DOHH2 (cell line): ENCODE data around the gene LINC00305.

Experiments used
- H3F3A ChIP-seq: fragments of 200-600 bp; sonication (generic), shearing (Covaris generic); 2 replicates; pipeline ENCODE4 v1.6.0; 2016; ENCODE audit warnings: antibody characterized with exemption, mild to moderate bottlenecking; ENCODE audit not compliant: control insufficient read depth, insufficient read depth
- H3K27ac ChIP-seq: fragments of 200-600 bp; sonication (generic); 2 replicates; pipeline ENCODE4 v1.5.1; 2014; ENCODE audit warnings: low read depth, mild to moderate bottlenecking, low read length, moderate library complexity
- H3K27me3 ChIP-seq: fragments of 200-600 bp; sonication (generic); 2 replicates; pipeline ENCODE4 v1.6.1; 2014; ENCODE audit warnings: mild to moderate bottlenecking, low read length, mixed read lengths; ENCODE audit not compliant: control insufficient read depth
- H3K36me3 ChIP-seq: fragments of 200-600 bp; sonication (generic); 2 replicates; pipeline ENCODE4 v1.6.1; 2014; ENCODE audit warnings: mild to moderate bottlenecking, low read length, moderate library complexity, mixed read lengths; ENCODE audit not compliant: control insufficient read depth
- H3K4me1 ChIP-seq: fragments of 200-600 bp; sonication (generic); 2 replicates; pipeline ENCODE4 v1.6.1; 2014; ENCODE audit warnings: mild to moderate bottlenecking, low read length, mixed read lengths; ENCODE audit not compliant: control insufficient read depth
- H3K4me2 ChIP-seq: fragments of 200-600 bp; sonication (generic); 2 replicates; pipeline ENCODE4 v1.6.0; 2014; ENCODE audit warnings: mild to moderate bottlenecking, low read length, moderate library complexity
- H3K4me3 ChIP-seq: fragments of 200-600 bp; sonication (generic); 2 replicates; pipeline ENCODE4 v1.5.1; 2014; ENCODE audit warnings: mild to moderate bottlenecking, low read length, mixed read lengths
- H3K79me2 ChIP-seq: fragments of 200-600 bp; sonication (generic); 2 replicates; pipeline ENCODE4 v1.6.1; 2014; ENCODE audit warnings: mild to moderate bottlenecking, low read length, mixed read lengths; ENCODE audit not compliant: control insufficient read depth
- H3K9me2 ChIP-seq: fragments of 200-600 bp; sonication (generic); replicated peaks from 2 replicates; pipeline ENCODE4 v1.6.1; 2014; ENCODE audit warnings: mild to moderate bottlenecking, low read length, mixed read lengths; ENCODE audit not compliant: control insufficient read depth
- H3K9me3 ChIP-seq: fragments of 200-600 bp; sonication (generic); 2 replicates; pipeline ENCODE4 v1.6.1; 2014; ENCODE audit warnings: antibody characterized with exemption, low read length, mixed read lengths; ENCODE audit not compliant: control insufficient read depth, insufficient read depth
- H4K20me1 ChIP-seq: fragments of 200-600 bp; sonication (generic); 2 replicates; pipeline ENCODE4 v1.6.0; 2014; ENCODE audit warnings: low read depth, mild to moderate bottlenecking, antibody characterized with exemption, low read length, moderate library complexity; ENCODE audit not compliant: control insufficient read depth, insufficient read depth
- CTCF ChIP-seq: fragments of 200-600 bp; sonication (generic); IDR thresholded peaks from one replicate; pipeline ENCODE4 v1.5.1; 2014; ENCODE audit warnings: antibody characterized with exemption, mild to moderate bottlenecking, low read depth, low read length; ENCODE audit not compliant: poor library complexity, severe bottlenecking
- EZH2phosphoT487 ChIP-seq: fragments of 200-600 bp; sonication (generic); IDR thresholded peaks from 2 replicates; pipeline ENCODE4 v1.6.1; 2017; ENCODE audit warnings: borderline replicate concordance, mild to moderate bottlenecking, antibody characterized with exemption, low read length, moderate library complexity, mixed read lengths

The LINC00305 gene

GRCh38 chr18:64134044-64134747 lies 14.7 kb downstream of the LINC00305 start:
- TF ChIP-seq EZH2phosphoT487 (no peak), CTCF (no peak)
- no peaks in the 10 kb centered on the region for H3K36me3 ChIP-seq
- H3K9me3 ChIP-seq = no peaks in the 10 kb centered on the region
- no peak overlapping the region for H3K4me3 ChIP-seq
- no peaks in the 10 kb centered on the region for H3K4me1 ChIP-seq
- no peaks in the 10 kb centered on the region for H4K20me1 ChIP-seq
- H3K27me3 ChIP-seq = no peaks in the 10 kb centered on the region
- H3K4me2 ChIP-seq = no peak overlapping the region
- no peaks in the 10 kb centered on the region for H3K79me2 ChIP-seq
- H3F3A ChIP-seq = no peaks in the 10 kb centered on the region
- no peaks in the 10 kb centered on the region for H3K9me2 ChIP-seq
- H3K27ac ChIP-seq = no peak overlapping the region

- TF ChIP-seq EZH2phosphoT487 = no peak
- no peak for TF ChIP-seq CTCF
- Histone ChIP-seq H3K27ac (no peak overlapping the region), H3K9me2 (no peaks in the 10 kb centered on the region), H3K79me2 (no peaks in the 10 kb centered on the region), H4K20me1 (no peaks in the 10 kb centered on the region), H3K4me3 (no peak overlapping the region), H3K9me3 (no peaks in the 10 kb centered on the region), H3K36me3 (no peaks in the 10 kb centered on the region), H3K27me3 (no peaks in the 10 kb centered on the region), H3F3A (no peaks in the 10 kb centered on the region), H3K4me1 (no peaks in the 10 kb centered on the region), H3K4me2 (no peak overlapping the region)
Observed at GRCh38 chr18:64132871-64133270, 16.0 kb downstream of the LINC00305 start.

GRCh38 chr18:64131314-64131713 lies 17.6 kb downstream of the LINC00305 start:
- Histone ChIP-seq H3K27me3 (no peaks in the 10 kb centered on the region), H3K4me3 (no peak overlapping the region), H4K20me1 (no peaks in the 10 kb centered on the region), H3K79me2 (no peaks in the 10 kb centered on the region), H3K9me3 (no peaks in the 10 kb centered on the region), H3K9me2 (no peaks in the 10 kb centered on the region), H3F3A (no peaks in the 10 kb centered on the region), H3K36me3 (no peaks in the 10 kb centered on the region), H3K4me2 (no peak overlapping the region), H3K4me1 (no peaks in the 10 kb centered on the region), H3K27ac (no peak overlapping the region)
- TF ChIP-seq EZH2phosphoT487 (no peak), CTCF (no peak)
